HG02759 (cell line): Measurements from ENCODE around the gene GNGT1.

Experiments
- ATAC-seq: cut with Tn5 transposase; IDR thresholded peaks from one replicate; pipeline ENCODE4 v1.9.1; 2021; ENCODE audit warnings: mild to moderate bottlenecking, moderate library complexity; ENCODE audit not compliant: unreplicated experiment

The GNGT1 gene

DNA sequence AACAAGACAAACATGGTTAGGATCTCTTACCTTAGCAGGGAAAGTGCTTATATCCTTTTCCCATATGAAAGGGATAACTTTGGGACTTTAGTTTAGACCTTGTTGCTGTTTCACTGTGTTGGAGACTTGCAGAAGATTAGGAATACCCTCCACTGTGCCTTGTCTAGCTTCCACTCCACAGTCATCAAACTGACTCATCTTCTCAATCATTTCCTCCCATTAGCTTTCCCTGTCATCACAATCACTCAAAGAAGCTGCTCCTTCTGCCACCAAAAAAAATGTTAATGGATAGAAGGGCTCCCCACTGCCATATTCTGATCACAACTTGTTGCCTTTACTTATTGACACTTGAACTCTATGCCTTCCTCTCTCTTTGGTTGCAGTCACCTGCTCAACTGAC is 31.9 kb downstream of the GNGT1 start:
- ATAC-seq = no peak

DNA sequence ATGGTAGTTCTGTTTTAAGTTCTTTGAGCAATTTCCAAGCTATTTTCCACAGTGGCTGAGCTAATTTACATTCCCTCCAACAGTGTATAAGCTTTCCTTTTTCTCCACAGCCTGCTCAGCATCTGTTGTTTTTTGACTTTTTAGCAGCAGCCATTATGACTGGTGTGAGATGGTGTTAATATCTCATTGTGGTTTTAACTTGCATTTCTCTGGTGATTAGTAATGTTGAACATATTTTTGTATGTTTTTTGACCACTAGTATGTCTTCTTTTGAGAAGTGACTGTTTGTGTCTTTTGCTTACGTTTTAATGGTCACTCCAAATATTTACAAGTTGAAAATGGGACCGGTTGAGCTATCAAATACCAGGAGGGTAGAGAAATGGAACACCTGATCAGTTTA is 35.6 kb downstream of the GNGT1 start:
- no peak for ATAC-seq

DNA sequence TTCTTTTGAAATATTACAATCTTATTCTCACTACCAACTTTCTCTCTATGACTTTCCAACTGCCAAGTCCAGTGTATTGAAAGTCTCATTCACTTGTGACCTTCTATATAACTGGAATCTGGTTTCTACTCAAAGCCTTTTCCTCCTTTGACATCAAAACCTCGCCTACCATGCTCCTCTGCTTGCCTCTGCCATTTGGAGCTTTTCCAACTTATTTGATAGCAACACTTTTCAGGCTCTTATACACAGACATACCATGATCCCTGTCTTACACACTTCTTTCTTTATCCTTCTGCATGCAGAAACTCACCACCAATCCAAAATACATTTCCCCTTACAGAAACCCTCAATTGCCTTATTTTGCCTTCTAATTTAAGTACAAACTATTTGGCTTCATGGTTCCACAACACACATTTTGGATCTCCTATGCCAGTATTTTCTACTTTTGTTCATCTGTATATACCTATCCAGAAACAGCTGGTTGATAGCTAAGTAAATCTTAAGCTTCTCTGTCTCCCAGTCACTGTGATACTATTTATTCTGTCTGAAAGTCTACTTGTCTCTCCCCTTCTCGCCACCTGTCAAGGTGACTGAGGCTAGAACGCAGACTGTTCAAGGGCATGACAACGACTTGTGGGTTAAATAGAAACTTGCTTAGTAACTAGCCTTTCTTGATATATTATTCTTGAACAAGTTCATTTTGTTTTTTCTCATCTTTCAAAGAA is 37.6 kb downstream of the GNGT1 start:
- ATAC-seq = no peak

DNA sequence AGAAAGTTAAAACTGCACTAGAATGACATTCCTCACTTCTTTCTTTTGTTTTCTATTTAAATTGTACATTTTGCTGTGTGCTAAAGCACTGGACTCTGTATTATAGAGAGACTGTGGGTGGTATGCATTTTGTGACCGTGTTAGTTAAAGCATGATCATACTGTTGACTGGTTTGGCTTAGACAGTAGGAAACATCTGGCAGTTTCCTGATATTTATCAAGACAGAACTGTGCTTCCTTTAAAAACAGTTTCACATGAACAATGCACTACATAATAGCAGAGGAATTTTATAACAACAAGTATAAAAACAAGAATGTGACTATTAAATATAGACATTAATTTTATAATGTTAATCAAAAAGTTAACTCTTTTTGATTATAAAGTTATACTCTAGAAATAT is 38.3 kb downstream of the GNGT1 start:
- ATAC-seq = no peak

DNA sequence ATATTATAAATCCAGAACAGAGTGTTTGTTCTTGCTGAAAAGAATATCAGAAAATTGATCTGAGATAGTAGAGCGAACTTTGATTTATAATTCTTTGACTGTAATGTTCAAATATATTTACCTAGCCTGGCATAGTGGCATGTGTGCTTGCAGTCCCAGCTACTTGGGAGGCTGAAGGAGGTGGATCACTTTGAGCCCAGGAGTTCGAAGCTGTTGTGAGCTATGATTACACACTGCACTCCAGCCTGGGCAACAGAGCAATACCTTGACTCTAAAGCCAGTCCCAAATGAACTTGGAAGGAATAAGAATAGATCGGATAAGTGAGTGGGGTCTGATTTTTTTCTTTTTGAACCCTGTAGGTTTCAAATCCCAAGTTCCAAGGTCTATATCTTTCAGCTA is 38.7 kb downstream of the GNGT1 start:
- ATAC-seq = no peak

DNA sequence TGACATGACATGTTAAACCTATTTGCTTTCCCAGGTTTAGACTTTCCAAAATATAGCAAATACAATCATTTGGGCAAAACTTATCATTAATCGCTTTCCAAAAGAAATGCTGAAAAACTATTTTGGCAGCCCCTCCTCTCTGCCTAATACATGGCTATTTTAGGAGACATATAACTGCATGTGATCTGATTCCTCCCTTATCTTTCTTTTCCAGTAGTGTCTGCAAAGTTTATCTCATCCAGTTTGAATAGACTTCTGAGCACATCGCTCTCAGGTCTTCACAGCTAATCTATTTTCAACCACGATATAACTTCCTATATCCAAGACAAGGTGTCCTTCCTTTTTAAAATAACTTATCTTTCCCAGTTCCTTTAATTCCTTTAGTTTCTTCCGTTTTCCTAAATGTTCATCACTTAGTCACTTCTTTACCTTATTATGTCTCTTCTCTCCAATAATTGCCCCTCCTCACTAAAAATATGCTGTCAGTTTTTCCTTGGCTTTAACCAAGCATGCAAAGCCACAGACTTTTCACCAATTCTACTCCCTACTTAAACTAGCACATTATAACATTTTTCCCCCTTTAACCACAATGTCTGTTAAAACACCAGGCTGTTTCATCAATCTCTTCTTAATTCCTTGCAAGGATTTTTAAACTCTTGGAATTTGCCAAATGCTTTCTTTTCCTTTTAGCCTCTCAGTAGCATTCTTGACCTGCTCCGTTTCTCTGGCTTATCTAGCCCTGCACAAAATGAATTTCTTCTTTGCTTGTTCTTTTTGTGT is 39.6 kb downstream of the GNGT1 start:
- no peak for ATAC-seq

DNA sequence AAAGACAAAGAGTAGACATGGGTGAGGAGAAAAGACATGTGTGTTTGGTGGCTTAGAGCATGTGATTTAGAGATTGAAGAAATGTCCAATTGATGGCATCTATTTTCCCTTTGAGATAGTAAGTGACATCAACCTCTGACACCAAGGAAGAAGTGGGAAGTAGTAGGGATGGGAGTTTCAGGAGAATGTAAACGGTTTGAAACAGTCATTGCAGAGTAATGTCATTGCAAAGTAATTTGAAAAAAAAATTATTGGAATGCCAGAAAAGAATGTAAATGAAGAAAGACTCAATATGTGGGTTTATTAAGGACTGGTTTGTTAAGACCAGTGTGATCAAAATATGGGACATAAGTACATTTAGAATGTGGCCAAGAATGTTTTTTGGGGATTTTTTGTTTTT is 41.7 kb downstream of the GNGT1 start:
- ATAC-seq = no peak

DNA sequence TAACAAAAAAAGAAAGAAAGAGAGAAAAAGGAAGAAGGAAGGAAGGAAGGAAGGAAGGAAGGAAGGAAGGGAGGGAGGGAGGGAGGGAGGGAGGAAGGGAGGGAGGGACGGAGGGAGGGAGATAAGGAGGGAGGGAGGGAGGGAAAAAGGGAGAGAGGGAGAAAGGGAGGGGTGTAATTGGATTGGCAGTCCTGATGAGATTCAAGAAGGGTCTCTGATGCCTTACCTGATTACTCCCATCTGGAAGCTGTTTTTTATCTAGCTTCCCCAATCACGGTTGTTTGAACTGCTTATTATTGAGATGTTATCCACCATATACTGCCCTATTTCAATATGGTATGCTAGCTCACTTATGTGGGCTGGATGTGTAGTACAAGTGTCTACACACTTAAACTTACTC is 42.5 kb downstream of the GNGT1 start:
- no peak for ATAC-seq

DNA sequence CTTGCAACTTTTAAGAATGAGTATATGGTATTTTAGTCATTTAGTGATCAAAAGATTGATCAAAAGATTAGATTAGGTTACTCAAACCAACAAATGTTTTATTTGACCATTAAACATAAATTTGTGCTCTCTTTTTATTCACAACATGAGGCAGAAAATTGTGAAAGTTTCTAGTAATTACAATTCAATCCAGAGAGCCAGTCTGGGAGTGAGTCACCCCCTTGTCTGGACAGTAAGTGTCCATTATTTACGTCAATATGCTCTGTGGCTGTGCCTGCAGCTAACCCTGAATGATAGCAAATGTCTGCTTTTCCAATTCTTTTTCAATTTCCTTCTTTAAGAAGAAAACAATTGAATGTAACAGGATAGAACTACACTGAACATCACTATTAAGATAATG is 43.1 kb downstream of the GNGT1 start:
- no peak for ATAC-seq

DNA sequence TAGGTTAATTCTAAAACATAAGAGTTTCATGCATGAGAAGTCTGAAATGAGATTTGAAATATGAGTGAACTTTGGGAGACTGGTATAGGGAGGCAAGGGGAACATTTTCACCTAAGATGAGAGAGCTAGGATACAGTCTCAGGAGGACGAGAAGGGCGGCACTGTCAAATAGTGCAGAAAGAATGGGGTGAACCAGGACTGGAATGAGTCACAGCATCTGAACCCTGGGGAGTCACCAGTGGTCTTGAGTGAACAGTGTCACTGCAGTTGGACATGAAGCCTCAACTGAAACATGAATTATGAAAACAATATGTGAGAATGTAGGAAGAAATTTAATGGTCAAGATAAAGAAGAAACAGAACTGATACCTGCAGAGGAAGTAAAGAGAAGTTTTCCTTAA is 48.9 kb downstream of the GNGT1 start:
- peak; percentile 51 for ATAC-seq

DNA sequence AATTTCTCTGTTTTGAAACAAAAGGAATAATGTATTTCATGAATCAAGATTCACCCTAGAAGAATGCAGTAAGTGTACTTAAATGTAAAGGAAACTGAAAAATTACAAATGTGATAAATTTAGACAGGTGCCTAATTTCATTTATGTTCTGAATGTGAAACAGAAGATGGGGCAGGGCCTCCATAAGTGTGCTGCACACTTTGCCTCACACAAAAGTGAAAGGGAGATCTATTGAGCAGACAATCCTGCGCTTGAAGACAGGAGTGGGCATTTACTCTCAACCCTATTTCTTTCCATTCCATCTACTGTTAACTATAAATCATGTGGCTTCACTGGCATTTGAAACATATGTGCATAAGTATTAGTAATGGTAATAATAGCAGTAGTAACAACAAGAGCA is 51.4 kb downstream of the GNGT1 start:
- no peak for ATAC-seq

DNA sequence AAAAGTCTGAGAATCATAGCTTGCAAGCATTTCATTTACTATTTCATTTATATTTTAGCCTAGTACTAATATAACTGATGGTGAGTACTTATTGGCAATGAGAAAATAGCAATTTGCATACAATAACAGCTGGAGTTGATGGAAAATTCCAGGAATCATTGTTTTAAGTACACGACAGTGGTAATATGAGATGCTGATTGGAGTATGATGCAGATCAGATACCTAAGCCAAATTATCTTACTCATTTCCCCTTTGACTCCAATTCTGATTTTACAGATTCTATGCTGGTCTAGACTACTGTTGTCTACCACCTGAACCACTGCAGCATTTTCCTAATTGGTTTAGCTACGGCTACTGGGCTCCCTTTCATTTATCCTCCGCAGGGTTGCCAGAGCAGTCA is 51.8 kb downstream of the GNGT1 start:
- no peak for ATAC-seq

DNA sequence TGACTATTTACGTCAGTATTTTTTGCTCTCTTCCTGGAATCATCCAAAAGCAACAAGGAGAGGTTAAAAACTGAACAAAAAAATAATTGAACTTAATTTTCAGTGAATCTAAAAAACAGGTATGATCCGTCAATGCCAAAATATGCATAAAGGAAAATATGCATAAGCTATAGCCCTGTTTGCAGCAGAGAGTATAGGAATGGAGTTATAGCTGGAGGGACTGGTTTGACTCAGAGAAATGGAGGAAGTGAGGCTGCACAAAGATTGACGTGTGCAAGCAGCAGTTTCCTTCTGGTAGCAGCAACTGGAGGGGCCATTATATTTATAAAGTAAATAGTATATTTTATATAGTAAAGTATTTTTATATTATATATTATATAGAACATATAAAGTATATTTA is 52.3 kb downstream of the GNGT1 start:
- ATAC-seq = no peak
